Left ventricle myocardium inferior (tissue), 1 donor: Measurements from ENCODE around the gene PDE9A. TPM values are rescaled to one million over a fixed set of nuclear protein-coding genes. Genes with fewer than 3 reads are reported as not detected.

ENCODE experiments used
- DNase-seq: peaks from one replicate; pipeline ENCODE4 v3.0.0-alpha.2; 2020
- H3K27ac ChIP-seq: fragments of 200-600 bp; replicated peaks from 2 replicates; pipeline ENCODE4 v1.8.0; 2021
- H3K27me3 ChIP-seq: fragments of 200-600 bp; 2 replicates; pipeline ENCODE4 v1.8.0; 2021; ENCODE audit warnings: low read depth
- H3K36me3 ChIP-seq: fragments of 200-600 bp; 2 replicates; pipeline ENCODE4 v1.8.0; 2021
- H3K4me1 ChIP-seq: fragments of 200-600 bp; 2 replicates; pipeline ENCODE4 v1.8.0; 2021
- H3K4me3 ChIP-seq: fragments of 200-600 bp; 2 replicates; pipeline ENCODE4 v1.8.0; 2021; ENCODE audit warnings: mild to moderate bottlenecking, moderate library complexity
- H3K9me3 ChIP-seq: fragments of 200-600 bp; replicated peaks from 2 replicates; pipeline ENCODE4 v1.8.0; 2021
- CTCF ChIP-seq: fragments of 200-600 bp; IDR thresholded peaks from 2 replicates; pipeline ENCODE4 v1.8.0; 2021; ENCODE audit warnings: antibody characterized with exemption, mild to moderate bottlenecking, borderline replicate concordance
- intact Hi-C: fragments of 100-400 bp; cut with micrococcal nuclease; formaldehyde crosslinking; loops from one replicate; pipeline ENCODE4 v1.11.0; 2022
- total RNA-seq: library from RNA; stranded (reverse); fragmentation: NEBNext Ultra II Directional; extraction: Animal tissue kit (Norgen Biotek cat#: 25700); gene quantifications from one replicate; pipeline ENCODE4 v1.2.1, GENCODE V29; 2021
- donor health status: DM: no; HTN: yes; CAD: no; lungs with severe emphysema.

PDE9A gene
- total RNA-seq, 1 donor from 2014 or later, result 3.2 TPM

GRCh38 chr21:42733874-42734273, 80.5 kb downstream of the PDE9A start:
- Histone ChIP-seq H3K4me3 (no peak overlapping the region), H3K4me1 (peaks cover 30% of the 10 kb centered on the region), H3K9me3 (peaks cover 10% of the 10 kb centered on the region), H3K27me3 (no peaks in the 10 kb centered on the region), H3K36me3 (peaks cover 19% of the 10 kb centered on the region), H3K27ac (no peak overlapping the region)
- TF ChIP-seq CTCF, result no peak
- intact Hi-C loops, result no loop called here
- no peak for DNase-seq

GRCh38 chr21:42734323-42734971, 81.0 kb downstream of the PDE9A start:
- no peak for DNase-seq
- peaks cover 19% of the 10 kb centered on the region for H3K36me3 ChIP-seq
- H3K27me3 ChIP-seq, result no peaks in the 10 kb centered on the region
- peaks cover 5% of the 10 kb centered on the region for H3K9me3 ChIP-seq
- TF ChIP-seq CTCF, result no peak
- intact Hi-C loops, result no loop called here
- no peak overlapping the region for H3K4me3 ChIP-seq
- peaks cover 34% of the 10 kb centered on the region for H3K4me1 ChIP-seq
- H3K27ac ChIP-seq, result no peak overlapping the region

GRCh38 chr21:42735061-42735460, 81.6 kb downstream of the PDE9A start:
- Histone ChIP-seq H3K36me3 (peaks cover 19% of the 10 kb centered on the region), H3K9me3 (no peaks in the 10 kb centered on the region), H3K4me3 (no peak overlapping the region), H3K27me3 (no peaks in the 10 kb centered on the region), H3K4me1 (peaks cover 34% of the 10 kb centered on the region), H3K27ac (no peak overlapping the region)
- TF ChIP-seq CTCF, result no peak
- intact Hi-C loops, result no loop called here
- DNase-seq, result no peak

- no peak for TF ChIP-seq CTCF
- DNase-seq, result no peak
- no peak overlapping the region for H3K4me3 ChIP-seq
- H3K27me3 ChIP-seq, result no peaks in the 10 kb centered on the region
- no peaks in the 10 kb centered on the region for H3K9me3 ChIP-seq
- intact Hi-C loops, result no loop called here
- peaks cover 19% of the 10 kb centered on the region for H3K36me3 ChIP-seq
- peaks cover 36% of the 10 kb centered on the region for H3K4me1 ChIP-seq
- no peak overlapping the region for H3K27ac ChIP-seq
Observed at GRCh38 chr21:42735944-42736343, 82.5 kb downstream of the PDE9A start.

GRCh38 chr21:42736646-42737350, 83.4 kb downstream of the PDE9A start:
- no peaks in the 10 kb centered on the region for H3K27me3 ChIP-seq
- intact Hi-C loops, result no loop called here
- peaks cover 35% of the 10 kb centered on the region for H3K4me1 ChIP-seq
- no peak for DNase-seq
- no peak overlapping the region for H3K4me3 ChIP-seq
- TF ChIP-seq CTCF, result no peak
- H3K27ac ChIP-seq, result peak overlapping the region; percentile 84
- peaks cover 19% of the 10 kb centered on the region for H3K36me3 ChIP-seq
- no peaks in the 10 kb centered on the region for H3K9me3 ChIP-seq
